Upper lobe of left lung (tissue), 4 donors: Measurements from ENCODE around the gene SORCS1.

ENCODE experiments used
- CTCF ChIP-seq, 6 experiments: fragments of 450-650 bp in 4 of 6; fragments of 200-600 bp in 2 of 6; sonication (generic) in 2 of 6; IDR thresholded peaks; one replicate each; pipeline ENCODE4 v1.5.1; 2016 to 2019; ENCODE audit warnings: antibody characterized with exemption in 6 of 6
- EP300 ChIP-seq, 4 donors: sonication (generic); formaldehyde crosslinking; IDR thresholded peaks; one replicate each; pipeline ENCODE4 v1.5.1; 2017; ENCODE audit warnings: antibody characterized with exemption in 4 of 4, control low read depth in 2 of 4
- POLR2A ChIP-seq, 4 donors: fragments of 450-650 bp; IDR thresholded peaks; one replicate each; pipeline ENCODE4 v1.5.1; 2016 to 2017; ENCODE audit warnings: antibody characterized with exemption in 4 of 4, mild to moderate bottlenecking in 2 of 4
- POLR2AphosphoS5 ChIP-seq, 2 donors: sonication (generic); formaldehyde crosslinking; IDR thresholded peaks; one replicate each; pipeline ENCODE4 v1.5.1; 2017; ENCODE audit warnings: antibody characterized with exemption in 2 of 2

DNA sequence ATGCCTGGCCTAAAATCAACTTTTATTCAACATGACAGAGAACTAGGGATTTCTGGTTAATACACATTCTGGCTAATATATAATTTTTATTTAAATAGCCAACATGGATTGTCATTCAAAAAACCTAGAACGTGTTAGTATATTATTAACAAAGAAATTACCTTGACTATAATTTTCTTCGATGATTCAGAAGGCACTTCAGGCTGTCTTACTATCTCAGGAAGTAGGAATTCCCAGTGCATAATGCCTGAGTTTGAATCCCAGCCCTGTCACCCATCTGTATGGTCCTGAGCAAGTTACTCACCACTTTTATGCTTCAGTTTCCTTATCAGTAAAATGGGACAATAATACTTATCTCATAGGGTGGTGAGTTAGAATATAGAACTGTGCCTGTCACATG is 106.2 kb downstream of the SORCS1 start:
- TF ChIP-seq CTCF (IDR thresholded peaks at IDR 0.05) (no peak), POLR2A (IDR thresholded peaks at IDR 0.05) (no peak), EP300 (IDR thresholded peaks at IDR 0.05) (no peak), POLR2AphosphoS5 (IDR thresholded peaks at IDR 0.05) (no peak)
